Islet of Langerhans (tissue), 1 donor: Measurements from ENCODE around the gene FAM174B.
A peak's percentile ranks its signal among the peaks of the same experiment; 100 is the strongest.

ENCODE experiments used
- FAIRE-seq: peaks from one replicate; lab custom pipeline; 2011; peaks lifted over from hg19 to GRCh38; lab: Jason Lieb, UNC

The FAM174B gene

DNA sequence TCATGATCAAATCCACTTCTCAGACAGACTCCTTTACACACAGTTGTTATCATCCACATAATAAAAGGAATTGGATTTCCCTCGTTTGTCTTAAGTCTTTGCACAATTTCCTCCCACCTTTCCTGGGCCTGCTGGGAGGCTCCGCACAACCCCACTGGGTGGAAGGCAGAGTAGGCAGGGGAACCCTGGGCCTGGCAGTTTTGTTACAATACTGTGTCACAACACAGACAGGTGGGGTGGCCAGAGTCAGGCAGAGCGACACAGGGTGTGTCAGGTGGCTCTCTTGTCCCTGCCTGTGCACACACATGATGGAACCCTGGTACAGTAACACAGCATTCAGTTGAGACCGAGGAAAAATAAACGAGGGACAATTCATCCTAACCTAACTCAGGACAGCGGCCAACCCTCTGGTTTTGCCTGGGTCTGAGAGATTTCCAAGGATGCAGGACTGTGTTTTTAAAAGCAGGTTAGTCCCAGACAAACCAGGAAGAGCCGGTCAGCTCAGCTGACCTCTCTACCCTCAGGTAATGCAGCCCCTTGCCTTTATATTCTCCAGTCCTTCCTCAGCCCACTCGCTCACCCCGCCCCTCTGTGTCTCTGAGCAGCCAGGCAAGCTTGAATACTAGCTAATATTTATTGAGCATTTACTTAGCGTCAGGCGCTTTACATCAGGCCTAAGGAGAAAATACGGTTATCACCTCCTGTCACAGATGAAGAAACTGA lies 8.8 kb upstream of the FAM174B start:
- no peak for FAIRE-seq

DNA sequence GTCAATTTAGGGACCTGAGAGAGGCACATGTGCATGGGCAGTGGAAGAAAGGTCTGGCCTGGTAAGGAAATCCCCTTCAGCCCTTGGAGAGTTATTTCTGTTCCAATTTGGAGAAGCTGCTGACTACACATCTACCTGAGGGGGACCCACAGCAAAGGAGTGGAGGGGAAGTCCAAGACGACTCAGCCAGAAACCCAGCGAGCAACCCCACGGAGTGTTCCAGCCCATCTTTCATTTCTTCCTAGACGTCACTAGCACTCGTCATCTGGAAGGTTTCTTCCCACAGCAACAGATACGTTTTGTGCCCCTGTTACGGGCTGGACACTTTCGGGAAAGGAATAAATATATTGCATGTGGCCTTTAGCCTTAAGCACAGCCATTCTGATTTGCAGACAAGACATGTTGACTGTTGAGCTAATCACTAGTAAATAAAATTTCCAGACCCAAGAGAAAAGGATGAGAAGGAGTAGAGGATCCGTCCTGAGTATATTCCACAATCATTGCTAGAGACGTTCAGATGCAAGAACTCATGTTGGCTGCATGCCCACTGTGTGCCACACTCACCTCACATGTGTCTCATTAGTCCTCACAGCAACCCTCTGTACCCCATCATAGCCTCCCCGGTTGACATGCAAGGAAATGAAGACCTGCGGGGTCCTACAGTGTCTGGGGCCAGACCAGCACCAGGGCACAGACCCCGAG lies 7.8 kb upstream of the FAM174B start:
- no peak for FAIRE-seq

DNA sequence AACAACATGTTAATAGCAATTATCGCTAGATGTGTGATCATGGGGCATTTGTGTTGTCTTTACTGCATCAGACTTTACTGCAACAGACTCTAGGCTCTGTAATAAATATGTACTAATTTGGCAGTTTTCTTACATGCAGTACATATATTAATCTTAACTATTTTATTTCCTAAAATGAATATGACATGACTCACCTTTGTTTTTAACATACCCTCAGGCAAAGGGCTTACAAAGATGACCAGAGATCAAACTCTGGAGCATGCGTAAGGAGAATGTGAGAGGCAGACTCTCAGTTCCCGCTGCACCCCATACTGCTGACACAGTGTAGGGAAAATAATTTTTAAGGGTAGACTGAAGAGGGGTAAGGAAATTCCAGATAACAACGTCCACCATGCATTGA lies 7.2 kb upstream of the FAM174B start:
- no peak for FAIRE-seq

DNA sequence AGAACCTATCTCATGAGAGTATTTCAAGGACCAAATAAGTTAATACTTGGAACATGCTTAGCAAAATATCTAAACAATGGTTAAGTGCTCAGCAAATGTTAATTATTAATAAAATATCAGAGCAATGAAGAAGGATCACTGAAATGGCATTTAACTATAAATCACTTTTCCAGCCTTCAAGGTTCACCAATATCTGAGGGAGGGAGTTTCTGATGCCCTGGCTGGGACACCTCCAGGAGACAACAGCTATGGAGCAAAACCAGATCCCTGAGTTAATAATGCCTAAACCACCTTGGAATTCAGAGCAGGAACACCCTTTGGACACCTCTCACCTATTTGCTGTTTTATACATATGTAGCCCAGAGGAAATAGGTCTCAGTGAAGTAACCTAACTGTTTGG lies 6.4 kb upstream of the FAM174B start:
- FAIRE-seq: peak; percentile 91

DNA sequence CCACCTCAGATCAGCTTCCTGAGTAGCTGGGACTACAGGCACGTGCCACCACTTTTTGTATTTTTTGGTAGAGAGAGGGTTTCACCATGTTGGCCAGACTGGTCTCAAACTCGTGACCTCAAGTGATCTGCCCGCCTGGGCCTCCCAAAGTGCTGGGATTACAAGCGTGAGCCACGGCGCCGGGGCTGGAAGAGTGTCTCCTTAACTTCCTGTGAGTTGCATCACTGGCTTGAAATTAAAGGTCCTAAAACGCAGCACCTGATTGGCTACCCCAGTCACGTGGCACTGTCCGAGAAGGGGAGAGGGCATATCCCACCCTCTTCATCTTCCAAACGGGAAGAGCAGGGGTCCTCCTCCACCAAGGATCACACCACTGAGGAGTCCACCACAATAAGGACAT lies 5.5 kb upstream of the FAM174B start:
- FAIRE-seq: no peak

DNA sequence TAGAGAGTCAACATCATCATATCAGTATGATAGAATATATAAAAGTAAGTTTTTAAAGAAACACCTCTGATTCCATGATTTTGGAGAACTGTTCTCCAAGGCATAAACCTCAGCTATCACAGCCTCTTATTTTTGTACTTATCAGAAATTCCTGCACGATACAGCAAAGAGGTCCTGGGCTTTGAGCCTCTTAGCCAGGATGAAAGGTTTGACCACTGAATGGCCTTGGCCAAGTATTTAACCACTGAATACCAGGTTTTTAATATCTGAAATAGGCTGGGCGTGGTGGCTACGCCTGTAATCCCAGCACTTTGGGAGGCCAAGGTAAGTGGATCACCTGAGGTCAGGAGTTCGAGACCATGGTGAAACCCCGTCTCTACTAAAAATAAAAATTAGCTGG lies 1.9 kb upstream of the FAM174B start:
- FAIRE-seq: no peak

DNA sequence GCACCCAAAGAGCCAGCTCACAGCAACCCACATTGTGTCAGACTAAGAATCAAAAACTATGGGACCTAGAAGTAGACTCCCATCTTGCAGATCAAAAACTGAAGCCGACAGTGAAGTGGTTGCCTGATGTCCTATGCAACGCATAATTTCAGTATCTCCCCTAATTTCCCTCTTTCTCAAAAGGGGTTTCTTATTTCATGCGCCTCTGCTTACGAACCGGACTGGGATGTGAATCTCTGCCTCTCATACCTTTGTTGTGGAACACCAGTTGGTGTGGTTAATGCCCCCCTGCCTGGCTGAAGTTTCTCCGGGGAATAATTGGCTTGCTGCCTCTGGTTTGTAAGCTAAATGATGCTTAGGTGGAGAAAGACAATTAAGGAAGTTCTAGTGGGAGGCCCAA lies 514 bp upstream of the FAM174B start:
- FAIRE-seq: no peak

GRCh38 chr15:92654662-92655061 lies 913 bp downstream of the FAM174B start:
- no peak for FAIRE-seq

DNA sequence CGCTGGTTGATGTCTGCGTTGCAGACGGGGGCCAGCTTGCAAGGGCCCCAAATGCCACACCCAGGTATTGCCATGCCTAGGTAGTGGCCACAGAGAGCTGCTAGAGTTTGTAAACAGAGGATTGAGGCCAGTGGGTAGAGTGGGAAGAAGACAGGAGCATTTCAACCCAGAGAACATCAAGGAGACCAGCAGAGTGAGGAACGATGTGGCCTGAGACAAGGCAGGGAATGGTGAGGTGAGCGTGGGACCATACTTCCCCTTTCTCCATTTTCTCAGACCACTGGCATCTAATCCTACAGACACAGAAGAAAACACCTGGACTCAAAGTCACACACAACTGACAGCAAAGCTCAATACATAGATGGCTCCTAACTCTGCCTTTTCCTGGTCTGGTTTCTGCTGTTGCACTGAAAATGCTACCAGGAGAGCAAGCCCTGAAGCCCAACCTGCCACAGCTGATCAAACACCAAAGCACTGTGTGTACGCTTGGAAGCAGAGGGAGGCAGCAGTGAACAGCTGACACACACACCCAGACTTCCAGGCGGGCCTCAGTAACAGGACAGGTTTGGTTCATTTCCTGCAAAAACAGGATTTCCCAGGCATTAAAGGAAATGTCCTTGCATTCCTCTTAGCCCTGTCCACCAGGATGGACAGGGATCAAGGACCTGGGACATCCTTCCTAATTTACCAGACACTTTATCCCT lies 1.6 kb downstream of the FAM174B start:
- FAIRE-seq: peak; percentile 70

DNA sequence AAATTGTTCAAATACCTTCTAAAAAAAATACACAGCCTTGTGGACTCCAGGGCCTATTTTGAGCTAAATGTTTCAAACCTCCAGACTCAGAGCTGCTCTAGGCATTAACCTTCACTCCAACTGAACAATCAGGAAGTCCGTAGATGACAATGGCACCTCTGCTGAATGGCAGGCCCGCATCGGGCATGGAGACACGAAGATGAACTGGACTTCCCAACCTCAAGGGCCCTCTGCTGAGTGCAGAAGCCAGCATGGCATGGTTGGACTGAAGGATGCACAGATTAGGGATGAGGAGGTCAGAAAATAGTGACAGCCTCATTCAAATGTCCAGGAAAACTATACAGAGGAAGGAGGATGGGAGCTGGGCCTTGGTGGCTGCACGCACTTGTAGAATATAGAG lies 2.2 kb downstream of the FAM174B start:
- FAIRE-seq: no peak

GRCh38 chr15:92652576-92652966 lies 3.0 kb downstream of the FAM174B start:
- no peak for FAIRE-seq

GRCh38 chr15:92651877-92652575 lies 3.5 kb downstream of the FAM174B start:
- FAIRE-seq: no peak

GRCh38 chr15:92650966-92651365 lies 4.6 kb downstream of the FAM174B start:
- no peak for FAIRE-seq

DNA sequence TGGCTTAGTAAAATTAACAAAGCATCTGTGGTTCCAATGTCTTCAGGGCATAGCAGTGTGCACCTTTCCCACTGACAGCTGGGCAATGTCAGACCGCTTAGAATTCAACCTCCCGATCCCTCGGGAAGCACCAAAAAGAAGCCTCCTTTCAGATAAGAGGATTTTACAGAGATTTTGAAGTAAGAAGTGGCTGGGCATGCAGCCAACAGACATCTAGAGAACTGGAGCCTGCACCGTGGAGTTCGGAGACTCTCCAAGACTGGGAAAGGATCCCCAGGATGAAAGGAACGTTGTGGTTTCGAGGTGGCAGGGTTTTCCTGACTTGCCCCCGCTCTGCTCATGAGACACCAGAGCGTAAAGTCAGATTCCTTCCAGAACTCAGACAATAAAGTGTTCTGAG lies 5.3 kb downstream of the FAM174B start:
- FAIRE-seq: no peak

DNA sequence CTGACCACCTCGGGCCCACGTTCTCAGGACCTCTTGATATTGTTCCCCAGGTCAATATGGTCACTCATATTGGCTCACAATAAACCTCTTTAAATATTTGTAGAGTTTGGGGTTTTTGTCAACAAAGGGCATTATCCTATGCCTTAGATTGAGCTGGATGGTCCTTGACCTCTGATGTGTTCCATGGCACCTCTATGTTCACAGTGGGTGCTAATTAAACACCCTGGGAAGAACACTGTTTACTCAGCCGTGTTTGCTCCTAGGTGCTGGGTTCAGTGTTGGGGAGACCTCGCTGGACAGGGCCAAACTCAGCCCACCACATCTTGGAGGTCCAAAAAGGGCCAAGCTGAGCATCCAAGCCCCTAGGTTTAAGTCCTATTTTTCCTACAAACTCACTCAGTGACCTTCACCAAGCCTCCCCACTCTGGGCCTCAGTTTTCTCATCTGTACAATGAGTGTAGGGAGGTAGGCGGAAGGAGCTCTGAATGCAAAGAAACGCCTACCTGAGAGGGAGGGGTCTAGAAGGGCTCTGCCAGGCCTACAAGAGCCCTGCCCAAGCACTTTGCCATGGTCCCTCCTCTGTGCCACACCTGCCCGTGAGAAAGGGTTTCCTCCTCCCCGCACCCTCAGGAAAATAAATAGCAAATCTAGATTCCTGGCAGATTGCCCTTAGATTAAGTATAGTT lies 7.2 kb downstream of the FAM174B start:
- no peak for FAIRE-seq

DNA sequence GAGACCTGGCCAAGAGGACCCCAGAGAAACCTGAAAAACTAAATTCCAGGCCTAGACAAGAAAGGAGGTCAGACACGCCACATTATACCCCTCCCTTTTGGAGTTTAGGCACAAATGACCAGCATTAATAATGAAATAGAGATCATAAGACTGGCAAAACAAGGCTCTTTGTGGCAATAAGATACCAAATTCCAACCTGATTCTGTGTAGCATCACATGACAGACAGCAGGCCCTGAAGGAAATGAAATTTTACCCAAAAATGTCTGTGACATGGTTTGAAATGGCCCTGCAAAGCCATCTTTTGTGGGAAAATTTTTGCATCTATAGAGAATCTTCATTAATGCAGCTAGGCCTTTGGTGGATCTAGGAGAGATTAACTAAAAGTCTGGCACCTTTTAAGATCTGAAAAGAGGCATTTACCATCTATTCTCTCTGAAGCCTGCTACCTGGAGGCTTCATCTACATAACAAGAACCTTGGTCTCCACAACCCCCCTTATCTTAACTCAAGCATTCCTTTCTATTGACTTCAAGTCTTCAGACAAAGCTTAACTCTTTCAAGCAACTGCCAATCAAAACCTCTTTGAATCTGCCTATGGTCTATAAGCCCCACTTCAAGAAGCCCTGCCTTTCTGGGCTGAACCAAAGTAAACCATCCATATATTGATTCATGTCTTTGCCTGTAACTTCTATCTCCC lies 8.0 kb downstream of the FAM174B start:
- no peak for FAIRE-seq

DNA sequence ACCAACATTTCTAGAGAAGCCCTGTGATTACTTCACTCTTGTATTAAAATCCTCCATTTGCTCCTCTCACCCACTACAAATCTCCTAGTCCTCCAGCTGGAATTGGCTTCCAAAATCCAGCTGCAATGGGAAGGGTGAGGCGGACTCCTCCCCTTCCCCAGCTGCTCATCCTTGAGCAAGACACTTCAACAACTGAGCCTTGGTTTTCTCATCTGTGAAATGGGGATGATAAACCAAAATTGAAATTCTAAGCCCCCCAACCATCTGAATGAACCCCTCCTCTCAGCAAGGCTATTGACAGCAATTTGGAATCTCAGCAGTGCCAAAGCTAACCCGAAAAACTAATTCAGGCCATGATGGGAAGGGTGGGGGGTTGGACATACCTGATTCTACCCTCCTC lies 9.4 kb downstream of the FAM174B start:
- FAIRE-seq: no peak

DNA sequence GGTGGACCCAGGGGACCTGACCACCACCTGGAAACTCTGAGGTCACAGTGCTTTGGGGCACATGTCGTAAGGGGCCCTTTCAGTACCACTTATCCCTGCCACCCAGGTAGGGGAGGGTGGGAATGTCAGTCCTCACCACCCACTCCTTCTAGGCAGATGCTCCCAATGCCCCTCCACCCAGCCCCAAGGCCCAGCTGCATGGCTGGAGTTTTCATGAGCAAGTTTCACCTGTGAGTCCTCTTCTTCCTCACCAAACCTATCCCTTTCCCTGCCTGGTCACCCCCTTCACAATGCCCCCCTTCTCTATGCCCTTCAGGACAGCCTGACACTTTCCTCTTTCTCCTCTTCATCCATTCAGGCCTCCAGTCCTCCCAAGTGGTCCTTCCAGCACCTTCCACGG lies 9.8 kb downstream of the FAM174B start:
- no peak for FAIRE-seq

GRCh38 chr15:92645051-92645631 lies 10.4 kb downstream of the FAM174B start:
- no peak for FAIRE-seq

DNA sequence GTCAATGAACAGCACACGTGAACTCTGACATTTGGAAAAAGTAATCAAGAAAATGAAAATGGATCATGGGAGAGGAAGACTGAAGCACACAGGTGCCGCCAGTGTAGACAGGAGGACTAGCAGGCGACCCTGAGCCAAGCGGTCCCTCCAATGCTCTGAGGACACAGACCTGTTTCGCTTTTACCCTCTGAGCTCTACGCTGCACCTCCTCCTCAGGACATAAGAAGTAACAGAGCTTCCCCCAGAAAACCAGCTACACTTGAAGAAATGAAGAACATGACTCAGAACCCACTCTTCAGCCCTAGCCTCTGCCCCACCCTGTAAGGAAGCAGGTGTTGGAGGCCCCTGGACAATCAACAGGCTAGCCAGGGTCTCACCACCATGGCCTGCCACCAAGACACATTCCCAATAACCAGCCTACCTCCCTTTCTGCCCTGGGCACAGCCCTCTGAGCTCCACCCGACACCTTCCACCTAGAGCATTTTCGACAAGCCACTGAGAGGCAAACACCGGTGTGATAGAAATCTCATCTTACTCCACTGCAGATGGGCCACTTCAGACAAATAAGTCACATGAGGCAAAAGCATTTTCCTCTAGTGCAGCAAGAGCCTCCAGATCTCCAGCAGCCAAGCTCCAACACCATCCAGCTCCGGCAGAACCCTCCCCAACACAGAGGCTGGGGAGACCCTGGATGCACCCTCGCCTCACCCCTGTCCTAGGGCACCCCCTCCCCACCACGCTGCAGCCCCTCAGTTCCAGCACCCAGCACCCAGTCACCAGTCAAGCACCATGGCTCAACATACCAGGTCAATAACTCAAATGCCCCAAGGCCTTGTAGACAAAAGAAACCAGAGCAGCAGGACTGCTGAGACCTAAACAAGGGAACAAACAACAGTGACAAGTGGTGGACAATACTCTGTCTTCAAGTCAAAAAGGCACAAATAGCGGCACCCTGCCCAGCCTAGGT lies 11.4 kb downstream of the FAM174B start:
- no peak for FAIRE-seq
